Gastroesophageal sphincter (tissue), 3 donors: ENCODE measurements around the gene HS3ST3A1.

Experiments used
- POLR2A ChIP-seq, 2 donors: fragments of 450-650 bp; IDR thresholded peaks; one replicate each; pipeline ENCODE4 v1.6.1; 2017; ENCODE audit warnings: antibody characterized with exemption in 2 of 2, mild to moderate bottlenecking in 2 of 2, moderate library complexity in 1 of 2
- POLR2AphosphoS5 ChIP-seq: sonication (generic); formaldehyde crosslinking; IDR thresholded peaks from one replicate; pipeline ENCODE4 v1.6.1; 2017; ENCODE audit warnings: antibody characterized with exemption
- TF ChIP-seq, protein P1 (sequence below), 4 experiments: fragments of 200-600 bp in 2 of 4; fragments of 450-650 bp in 2 of 4; sonication (generic) in 1 of 4; IDR thresholded peaks; one replicate each; pipeline ENCODE4 v1.5.1; 2017 to 2019; ENCODE audit warnings: antibody characterized with exemption in 4 of 4, mild to moderate bottlenecking in 2 of 4, moderate library complexity in 2 of 4

DNA sequence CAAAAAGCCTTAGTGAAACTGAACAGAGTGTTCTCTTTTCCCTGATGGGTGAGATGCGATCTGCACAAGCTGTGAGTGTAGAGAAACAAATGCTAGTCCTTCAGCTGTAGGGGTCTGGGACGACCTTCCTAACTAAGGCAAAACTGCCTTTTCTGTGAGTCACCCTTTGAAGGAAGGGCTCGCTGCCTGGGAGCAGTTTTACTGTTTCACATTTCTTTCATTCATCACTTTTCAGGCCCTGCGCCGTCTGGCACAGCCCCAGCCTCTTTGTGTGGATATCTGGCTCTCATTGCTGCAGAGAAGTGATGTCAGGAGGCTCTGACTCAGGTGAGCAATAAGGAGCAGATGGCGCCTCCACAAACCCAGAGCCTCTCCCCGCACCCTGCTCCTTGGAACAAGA lies 57.4 kb downstream of the HS3ST3A1 start:
- no peak for TF ChIP-seq POLR2A (IDR thresholded peaks at IDR 0.05)
- TF ChIP-seq POLR2AphosphoS5, result peak; percentile 22
- TF ChIP-seq, protein P1, sequence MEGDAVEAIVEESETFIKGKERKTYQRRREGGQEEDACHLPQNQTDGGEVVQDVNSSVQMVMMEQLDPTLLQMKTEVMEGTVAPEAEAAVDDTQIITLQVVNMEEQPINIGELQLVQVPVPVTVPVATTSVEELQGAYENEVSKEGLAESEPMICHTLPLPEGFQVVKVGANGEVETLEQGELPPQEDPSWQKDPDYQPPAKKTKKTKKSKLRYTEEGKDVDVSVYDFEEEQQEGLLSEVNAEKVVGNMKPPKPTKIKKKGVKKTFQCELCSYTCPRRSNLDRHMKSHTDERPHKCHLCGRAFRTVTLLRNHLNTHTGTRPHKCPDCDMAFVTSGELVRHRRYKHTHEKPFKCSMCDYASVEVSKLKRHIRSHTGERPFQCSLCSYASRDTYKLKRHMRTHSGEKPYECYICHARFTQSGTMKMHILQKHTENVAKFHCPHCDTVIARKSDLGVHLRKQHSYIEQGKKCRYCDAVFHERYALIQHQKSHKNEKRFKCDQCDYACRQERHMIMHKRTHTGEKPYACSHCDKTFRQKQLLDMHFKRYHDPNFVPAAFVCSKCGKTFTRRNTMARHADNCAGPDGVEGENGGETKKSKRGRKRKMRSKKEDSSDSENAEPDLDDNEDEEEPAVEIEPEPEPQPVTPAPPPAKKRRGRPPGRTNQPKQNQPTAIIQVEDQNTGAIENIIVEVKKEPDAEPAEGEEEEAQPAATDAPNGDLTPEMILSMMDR (IDR thresholded peaks at IDR 0.05), result no peak
